SIG-M5 (cell line): ENCODE results near the gene CNNM4.

Experiments used
- DNase-seq: peaks from one replicate; lab custom pipeline; 2025; lab: John Stamatoyannopoulos, UW

The CNNM4 gene

GRCh38 chr2:96859099-96859649, 98.5 kb downstream of the CNNM4 start:
- DNase-seq: no peak

- no peak for DNase-seq
Observed at GRCh38 chr2:96859681-96860064, 99.0 kb downstream of the CNNM4 start.

GRCh38 chr2:96860065-96861029, 99.6 kb downstream of the CNNM4 start:
- DNase-seq: no peak

GRCh38 chr2:96861074-96861473, 100.4 kb downstream of the CNNM4 start:
- DNase-seq: no peak
